ENCODE measurements around the gene SPTSSB. TPM values are rescaled to one million over a fixed set of nuclear protein-coding genes. Genes with fewer than 3 reads are reported as not detected.

The SPTSSB gene
- total RNA-seq, 1 donor from 2014 or later = not detected

DNA sequence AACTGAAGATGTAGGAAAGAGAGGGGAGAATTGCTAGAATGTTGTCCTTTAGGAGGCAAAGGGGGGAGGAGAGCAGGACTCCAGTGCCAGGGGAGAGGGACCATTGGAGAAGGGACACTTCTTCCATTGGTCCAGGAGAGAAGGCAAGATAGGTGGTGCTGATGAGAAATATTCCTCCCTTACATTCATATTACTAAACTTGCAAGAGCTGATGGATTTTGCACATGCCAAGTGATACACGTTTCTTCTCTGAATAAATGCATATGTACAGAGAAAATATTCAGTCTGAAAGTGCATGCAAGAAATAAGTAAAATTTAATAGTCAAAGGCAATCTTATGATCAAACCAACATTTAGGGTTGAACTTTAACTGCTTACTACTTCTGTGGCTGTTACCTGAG lies 21.5 kb upstream of the SPTSSB start:
- no peak for DNase-seq (ENCODE audit: low read depth)

DNA sequence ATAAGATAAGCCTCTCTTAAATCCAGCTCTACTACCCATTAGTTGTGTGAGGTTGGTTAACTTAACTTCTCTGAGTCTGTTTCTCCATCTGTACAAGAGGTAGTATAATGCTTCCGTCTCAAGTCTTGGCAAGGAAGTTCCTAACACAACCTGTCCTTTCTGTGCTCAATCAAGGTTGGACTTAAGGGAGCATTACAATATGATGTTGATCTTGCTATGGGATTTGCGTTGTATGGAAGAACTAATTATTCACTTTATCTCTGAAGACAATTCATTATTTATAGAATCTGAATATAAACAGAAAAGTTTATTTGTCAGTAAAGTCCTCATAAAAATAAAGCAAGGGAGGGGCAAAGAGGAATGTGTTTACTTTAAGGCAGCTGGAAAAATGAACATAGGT lies 18.9 kb upstream of the SPTSSB start:
- DNase-seq (ENCODE audit: low read depth) = no peak

- no peak for DNase-seq (ENCODE audit: low read depth)
Measured at GRCh38 chr3:161389445-161390035, 18.2 kb upstream of the SPTSSB start.

- no peak for DNase-seq (ENCODE audit: low read depth)
Measured at GRCh38 chr3:161388855-161389254, 17.5 kb upstream of the SPTSSB start.

- DNase-seq (ENCODE audit: low read depth) = no peak
Measured at GRCh38 chr3:161386991-161387770, 15.9 kb upstream of the SPTSSB start.

GRCh38 chr3:161372321-161373260 lies 1.3 kb upstream of the SPTSSB start:
- DNase-seq (ENCODE audit: low read depth) = peak; percentile 7

DNA sequence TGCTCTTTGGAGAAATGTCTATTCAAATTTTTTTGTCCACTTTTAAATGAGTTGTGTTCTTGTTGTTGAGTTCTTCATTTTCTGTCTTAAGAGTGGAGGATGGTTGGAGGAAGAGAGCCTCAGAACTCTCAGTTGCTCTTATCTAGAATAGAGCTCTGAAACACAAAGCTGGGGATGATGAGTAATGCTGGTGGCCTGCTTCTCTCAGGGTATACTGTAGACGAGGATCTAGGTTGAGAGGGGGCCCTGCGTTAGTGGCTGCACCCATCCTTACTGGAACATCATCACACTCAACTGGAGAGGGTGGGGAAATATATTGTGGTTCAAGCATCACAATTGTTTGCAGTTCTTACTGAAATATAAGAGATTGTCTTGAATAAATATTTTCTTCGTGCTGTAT lies 1.8 kb downstream of the SPTSSB start:
- no peak for DNase-seq (ENCODE audit: low read depth)

- no peak for DNase-seq (ENCODE audit: low read depth)
Measured at GRCh38 chr3:161366094-161366493, 5.2 kb downstream of the SPTSSB start.

- no peak for DNase-seq (ENCODE audit: low read depth)
Measured at GRCh38 chr3:161358488-161358887, 12.8 kb downstream of the SPTSSB start.

DNA sequence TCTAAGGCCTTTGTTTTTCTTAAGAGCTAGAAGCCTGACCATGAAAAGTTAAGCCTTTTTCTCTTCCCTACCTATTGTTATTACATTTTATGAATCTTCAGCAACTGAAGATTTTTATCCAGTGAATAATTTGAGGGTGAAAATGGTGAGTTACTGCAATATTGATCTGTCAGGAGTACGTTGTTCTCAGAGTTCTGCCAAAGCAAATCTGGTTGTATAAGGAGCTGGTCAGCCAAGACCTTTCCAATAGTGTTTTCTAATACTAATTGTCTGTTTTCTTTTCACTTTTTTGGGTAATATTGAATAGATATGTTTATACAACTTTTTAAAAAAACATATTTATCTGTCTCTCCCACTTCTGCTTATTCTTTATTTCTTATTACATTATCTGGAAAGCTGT lies 15.0 kb downstream of the SPTSSB start:
- no peak for DNase-seq (ENCODE audit: low read depth)

DNA sequence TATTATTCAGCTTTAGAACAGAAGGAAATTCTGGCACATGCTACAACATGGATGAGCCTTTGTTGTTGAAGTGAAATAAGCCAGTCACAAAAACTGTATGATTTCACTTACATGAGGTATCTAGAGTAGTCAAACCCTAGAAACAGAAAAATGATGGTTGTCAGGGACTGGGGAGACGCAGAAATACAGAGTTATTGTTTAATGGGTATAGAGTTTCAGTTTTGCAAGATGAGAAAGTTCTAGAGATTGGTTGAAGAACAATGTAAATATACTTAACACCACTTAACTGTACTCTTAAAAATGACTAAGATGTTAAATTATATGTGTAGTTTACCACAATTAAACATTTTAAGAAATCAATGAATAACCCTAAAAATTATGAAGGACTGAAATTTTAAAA lies 15.8 kb downstream of the SPTSSB start:
- DNase-seq (ENCODE audit: low read depth) = no peak

DNA sequence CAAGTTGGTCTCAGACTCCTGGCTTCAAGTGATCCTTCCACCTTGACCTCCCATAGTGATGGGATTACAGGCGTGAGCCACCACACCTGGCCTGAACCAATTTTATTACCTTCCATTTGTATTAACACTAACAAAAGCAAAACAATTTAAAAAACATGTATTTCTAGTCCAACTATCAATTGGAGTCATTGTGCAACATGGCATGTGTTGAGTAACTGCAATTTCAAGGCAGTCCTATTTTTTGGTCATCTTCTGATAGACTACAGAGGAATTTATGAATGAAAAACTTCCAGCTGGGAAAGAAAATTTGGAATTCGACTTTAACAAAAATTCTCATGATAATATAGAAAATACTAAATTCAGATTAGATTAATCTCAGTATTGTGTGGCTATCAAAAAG lies 16.8 kb downstream of the SPTSSB start:
- DNase-seq (ENCODE audit: low read depth) = no peak

DNA sequence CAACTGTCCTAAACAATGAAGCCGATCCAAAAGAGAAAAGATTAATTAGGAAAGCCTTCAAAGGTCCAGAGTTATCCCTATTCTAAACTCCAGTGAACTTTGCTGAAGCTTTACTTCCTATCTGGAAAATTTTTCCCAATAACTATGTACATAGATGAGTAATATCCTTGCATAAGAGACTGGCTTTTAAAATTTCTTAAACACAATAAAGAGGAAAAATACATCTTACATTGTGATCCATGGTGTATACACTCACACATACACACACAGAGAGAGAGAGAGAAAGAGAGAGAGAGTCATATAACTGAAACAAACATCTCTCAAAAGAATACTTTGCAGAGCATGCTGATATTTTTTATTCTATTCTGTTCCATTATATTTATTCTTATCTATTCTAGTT lies 20.0 kb downstream of the SPTSSB start:
- DNase-seq (ENCODE audit: low read depth) = no peak

DNA sequence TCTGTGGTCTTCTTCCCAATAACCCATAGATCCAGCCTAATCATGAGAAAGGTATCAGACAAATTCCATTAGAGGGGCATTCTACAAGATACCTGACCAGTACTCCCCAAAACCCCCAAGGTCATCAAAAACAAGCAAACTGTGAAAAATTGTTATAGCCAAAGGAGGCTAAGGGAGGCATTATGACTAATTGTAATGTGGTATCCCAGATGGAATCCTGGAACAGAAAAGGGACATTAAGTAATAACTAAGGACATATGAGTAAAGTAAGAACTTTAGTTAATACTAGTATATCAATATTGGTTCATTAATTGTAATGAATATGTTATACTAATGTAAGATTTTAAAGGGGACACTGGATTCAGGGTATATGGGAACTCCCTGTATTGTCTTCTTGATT lies 20.4 kb downstream of the SPTSSB start:
- no peak for DNase-seq (ENCODE audit: low read depth)

GRCh38 chr3:161349529-161350312 lies 21.6 kb downstream of the SPTSSB start:
- DNase-seq (ENCODE audit: low read depth) = peak; percentile 65

DNA sequence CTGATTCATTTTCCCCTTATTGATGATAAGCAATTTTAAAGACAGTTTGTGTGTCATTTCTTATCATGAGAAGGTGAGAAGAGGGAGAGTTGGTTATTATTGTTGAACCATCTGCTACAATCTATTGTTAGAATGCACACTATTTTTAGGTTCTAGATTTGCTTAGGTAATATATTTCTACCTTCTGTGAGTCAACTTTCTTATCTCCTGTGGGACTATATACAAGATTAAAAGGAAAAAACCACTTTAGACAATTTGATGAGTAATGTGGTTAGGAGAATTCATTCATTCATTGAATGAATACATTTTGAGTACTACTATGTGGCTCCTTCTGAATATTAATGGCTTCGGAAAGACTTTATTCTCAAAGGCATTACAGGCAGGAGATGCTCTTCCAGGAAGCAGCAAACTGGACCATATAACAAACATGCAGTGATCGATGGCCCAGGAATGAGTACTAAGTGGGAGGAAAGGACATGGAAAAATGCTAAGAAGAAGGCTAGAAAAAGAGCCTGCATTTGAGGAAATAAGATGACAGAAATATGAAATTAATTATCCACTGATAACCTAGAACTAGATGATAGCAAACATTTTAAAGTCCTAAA lies 22.4 kb downstream of the SPTSSB start:
- DNase-seq (ENCODE audit: low read depth) = no peak

GRCh38 chr3:161347726-161348125 lies 23.6 kb downstream of the SPTSSB start:
- DNase-seq (ENCODE audit: low read depth) = no peak

DNA sequence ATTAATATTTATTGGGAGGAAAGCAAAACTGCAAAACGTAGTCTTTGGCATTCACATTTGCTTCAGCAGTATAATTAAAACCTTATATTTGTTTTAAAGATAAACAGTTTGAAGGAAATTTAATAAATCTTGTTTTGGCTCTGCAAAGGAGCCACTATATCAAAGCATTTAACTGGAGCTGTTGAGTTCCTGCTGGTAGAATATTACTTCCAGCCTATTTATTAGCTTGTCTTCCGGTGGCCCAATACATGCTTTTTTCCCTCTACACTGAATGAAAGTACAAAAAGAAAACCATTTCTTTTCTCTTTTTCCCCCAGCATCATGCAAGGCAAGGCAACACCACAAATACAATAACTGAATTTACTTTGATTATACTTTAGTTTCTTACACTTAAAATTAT lies 26.3 kb downstream of the SPTSSB start:
- no peak for DNase-seq (ENCODE audit: low read depth)

DNA sequence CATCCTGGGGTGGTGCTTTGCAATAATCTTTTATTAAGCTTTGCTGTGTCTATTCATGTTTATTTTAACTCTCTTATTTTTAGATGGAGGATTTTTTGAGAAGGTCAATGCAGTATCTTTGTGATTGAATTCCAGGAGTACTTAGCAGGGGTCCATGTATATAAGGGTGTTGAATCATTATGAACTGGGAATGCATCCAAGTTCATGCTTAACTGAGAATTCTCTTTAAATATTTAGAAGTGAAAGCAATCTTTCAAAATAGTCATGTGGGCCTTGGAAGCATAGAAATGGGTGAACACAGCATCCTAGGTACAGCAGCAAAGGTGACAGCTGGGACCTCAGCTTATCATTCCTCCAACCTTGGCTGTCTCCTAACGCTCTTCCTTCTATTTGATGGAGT lies 27.3 kb downstream of the SPTSSB start:
- DNase-seq (ENCODE audit: low read depth) = no peak

DNA sequence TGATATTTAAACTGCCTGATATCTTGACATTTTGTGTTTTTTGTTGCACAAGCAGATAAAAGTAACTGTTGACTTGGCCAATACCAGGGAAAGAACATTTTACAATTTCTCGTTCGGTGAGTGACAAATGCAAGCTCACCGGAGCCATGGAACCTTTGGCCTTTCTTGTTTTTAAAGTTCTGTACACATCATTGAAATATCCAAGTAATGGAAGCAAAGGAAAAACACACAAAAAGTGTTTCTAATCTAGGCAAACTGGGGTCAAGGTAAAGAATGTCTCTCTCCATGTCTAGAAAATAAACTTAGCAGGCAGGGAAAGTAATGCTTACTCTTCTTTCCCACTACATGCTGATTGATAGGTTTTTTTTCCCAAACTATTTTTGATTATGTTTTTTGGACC lies 27.8 kb downstream of the SPTSSB start:
- DNase-seq (ENCODE audit: low read depth) = no peak

DNA sequence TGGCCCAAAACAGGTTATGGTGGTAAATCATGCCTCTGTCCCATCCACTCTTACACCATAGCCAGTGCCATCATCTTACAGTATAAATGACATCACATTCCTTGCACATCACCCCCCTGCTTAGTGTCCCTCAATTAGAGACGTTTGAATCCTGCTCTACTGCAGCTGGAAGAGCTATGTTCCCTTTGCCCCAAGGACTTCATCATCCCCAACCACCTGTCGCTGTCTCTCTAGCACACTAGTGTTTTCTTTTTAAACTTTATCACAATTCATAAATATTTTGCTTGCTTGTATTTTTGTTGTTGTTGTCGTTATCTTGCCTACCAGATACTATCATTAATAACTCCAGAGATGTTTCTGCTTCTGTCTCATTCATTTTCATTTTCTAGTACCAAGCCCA lies 28.7 kb downstream of the SPTSSB start:
- peak; percentile 6 for DNase-seq (ENCODE audit: low read depth)

Measured in myocyte (in vitro differentiated cells).